Psoas muscle (tissue), 8 donors: ENCODE data around the gene TTBK1. TPM values are rescaled to one million over a fixed set of nuclear protein-coding genes. Genes with fewer than 3 reads are reported as not detected.

Source experiments
- ATAC-seq, 4 donors: fragments of 200-7000 bp; cut with Tn5 transposase; one replicate each; pipeline ENCODE4 v1.9.1; 2020; ENCODE audit warnings: moderate library complexity in 3 of 4, mild to moderate bottlenecking in 2 of 4
- DNase-seq, 2 donors: peaks; one replicate each; pipeline ENCODE4 v3.0.0-alpha.2; 2020
- H3K27ac ChIP-seq: fragments of 200-600 bp; one replicate; pipeline ENCODE4 v1.8.0; 2022
- H3K27me3 ChIP-seq, 3 donors: fragments of 200-600 bp in 1 of 3; one replicate each; pipeline versions ENCODE4 v1.6.1 to v1.8.0; 2013 to 2022; ENCODE audit warnings: low read length in 2 of 3, mild to moderate bottlenecking in 2 of 3, moderate library complexity in 1 of 3; ENCODE audit not compliant: insufficient read depth in 3 of 3
- H3K36me3 ChIP-seq, 2 donors: fragments of 200-600 bp in 1 of 2; one replicate each; pipeline versions ENCODE4 v1.6.1 to v1.8.0; 2013 to 2022; ENCODE audit warnings: low read depth in 1 of 2, mild to moderate bottlenecking in 1 of 2, moderate library complexity in 1 of 2; ENCODE audit not compliant: insufficient read depth in 1 of 2
- H3K4me1 ChIP-seq: fragments of 200-600 bp; one replicate; pipeline ENCODE4 v1.8.0; 2022
- H3K4me3 ChIP-seq: fragments of 200-600 bp; one replicate; pipeline ENCODE4 v1.8.0; 2022; ENCODE audit warnings: mild to moderate bottlenecking
- H3K9me3 ChIP-seq: fragments of 200-600 bp; one replicate; pipeline ENCODE4 v1.8.0; 2022
- CTCF ChIP-seq: fragments of 200-600 bp; IDR thresholded peaks from one replicate; pipeline ENCODE4 v1.8.0; 2022; ENCODE audit warnings: antibody characterized with exemption
- WGBS, 3 donors: extraction: QIAGEN DNeasy Blood & Tissue Kit; methylation state at CpG; one replicate each; pipeline versions ENCODE4 v1.1.6 to v1.1.7; 2013; 5-methylcytosine and 5-hydroxymethylcytosine counted together
- intact Hi-C, 2 donors: fragments of 100-400 bp; cut with DNase I; formaldehyde crosslinking; loops; one replicate each; pipeline versions ENCODE4 v1.11.0 to v1.14.2; 2022
- polyA plus RNA-seq, 3 donors: library from polyadenylated mRNA; stranded (reverse); fragments of 200-250 nt; gene quantifications; one replicate each; pipeline ENCODE4 v1.2.3, GENCODE V29; 2013
- total RNA-seq, 4 donors: library from RNA; stranded (reverse); fragmentation: NEBNext Ultra II Directional in 2 of 4; extraction: Animal tissue kit (Norgen Biotek cat#: 25700) in 2 of 4; gene quantifications; one replicate each; pipeline versions ENCODE4 v1.2.1 to v1.2.4, GENCODE V29; 2021 to 2023
- donor health status: healthy with polysubstance abuse.
- donor health status: DM: no; HTN: no; CAD: no; lungs with moderate emphysema.
- donor health status: Bipolar disorder and iron deficiency.
- donor health status: healthy.
- donor health status: DM: yes; HTN: yes; CAD: no.
- donor health status: DM: no; HTN: no; CAD: no.
- donor health status: DM: no; HTN: no; CAD: no.
- donor health status: DM: yes; HTN: yes; CAD: no.

The TTBK1 gene
- total and polyA plus RNA-seq, 7 donors, result 0.01 to 0.03 TPM; not detected in 5

- no peak for DNase-seq
- no peak for ATAC-seq
Observed at GRCh38 chr6:43328528-43328927, 85.2 kb downstream of the TTBK1 start.

GRCh38 chr6:43331470-43331869 is 88.2 kb downstream of the TTBK1 start:
- ATAC-seq (no peak), DNase-seq (no peak)
- no peaks in the 10 kb centered on the region for H3K27me3 ChIP-seq
- H3K4me1 ChIP-seq, result peaks cover 8% of the 10 kb centered on the region
- no peak overlapping the region for H3K4me3 ChIP-seq
- TF ChIP-seq CTCF, result no peak
- H3K9me3 ChIP-seq, result no peaks in the 10 kb centered on the region
- intact Hi-C loops, result loop anchor here in 1 of 2 donors (5.0 to 10.0 kb wide), 2 partner anchors 64 to 427 kb away; no protein-coding TSS in a partner anchor
- H3K36me3 ChIP-seq, result peaks cover 0 to 14% of the 10 kb centered on the region in 2 donors
- WGBS, 3 donors, result 89 to 100% (median 93%) methylated on average over 1 of the region's 1 CpG
- no peak overlapping the region for H3K27ac ChIP-seq

More at GRCh38 chr6:43328528-43328927, 85.2 kb downstream of the TTBK1 start:
- H3K4me1 ChIP-seq, result no peaks in the 10 kb centered on the region
- no peaks in the 10 kb centered on the region for H3K27me3 ChIP-seq
- no peaks in the 10 kb centered on the region for H3K9me3 ChIP-seq
- TF ChIP-seq CTCF, result no peak
- H3K4me3 ChIP-seq, result no peak overlapping the region
- H3K27ac ChIP-seq, result no peak overlapping the region
- peaks cover 0 to 9% of the 10 kb centered on the region in 2 donors for H3K36me3 ChIP-seq
- intact Hi-C loops, result no loop called here
- 12 to 28% (median 27%) methylated on average over 1 of the region's 1 CpG for WGBS, 3 donors

GRCh38 chr6:43331891-43332290 is 88.6 kb downstream of the TTBK1 start:
- intact Hi-C loops, result loop anchor here in 1 of 2 donors (5.0 to 10.0 kb wide), 2 partner anchors 65 to 427 kb away; no protein-coding TSS in a partner anchor
- Histone ChIP-seq H3K4me3 (no peak overlapping the region), H3K27ac (no peak overlapping the region), H3K4me1 (peaks cover 8% of the 10 kb centered on the region), H3K36me3 (peaks cover 0 to 18% of the 10 kb centered on the region in 2 donors), H3K9me3 (no peaks in the 10 kb centered on the region), H3K27me3 (no peaks in the 10 kb centered on the region)
- no peak for DNase-seq
- TF ChIP-seq CTCF, result no peak
- WGBS, 3 donors, result 83 to 88% (median 87%) methylated on average over 4 of the region's 4 CpGs
- no peak for ATAC-seq

GRCh38 chr6:43334466-43335095 is 91.3 kb downstream of the TTBK1 start:
- peak; percentile 57 to 67 (median 62) for ATAC-seq
- intact Hi-C loops, result loop anchor here in 1 of 2 donors (5.0 to 10.0 kb wide), 2 partner anchors 67 to 430 kb away; no protein-coding TSS in a partner anchor
- Histone ChIP-seq H3K27me3 (no peaks in the 10 kb centered on the region), H3K9me3 (no peaks in the 10 kb centered on the region), H3K4me1 (peaks cover 8% of the 10 kb centered on the region), H3K27ac (peak overlapping the region; percentile 14), H3K36me3 (peaks cover 6 to 36% of the 10 kb centered on the region in 2 donors), H3K4me3 (no peak overlapping the region)
- DNase-seq, result no peak
- 29 to 40% (median 37%) methylated on average over 2 of the region's 2 CpGs for WGBS, 3 donors
- TF ChIP-seq CTCF, result peak; percentile 48
